ENCODE data around the gene GLYATL1B. TPM values are rescaled to one million over a fixed set of nuclear protein-coding genes. Genes with fewer than 3 reads are reported as not detected.

GLYATL1B gene
- total and polyA plus RNA-seq, 10 of the 15 experiments (the other 5 are each of a cell fraction or from before 2014, with no cell fraction given): 0.10 to 1.7 (median 0.24) TPM; not detected in 4

DNA sequence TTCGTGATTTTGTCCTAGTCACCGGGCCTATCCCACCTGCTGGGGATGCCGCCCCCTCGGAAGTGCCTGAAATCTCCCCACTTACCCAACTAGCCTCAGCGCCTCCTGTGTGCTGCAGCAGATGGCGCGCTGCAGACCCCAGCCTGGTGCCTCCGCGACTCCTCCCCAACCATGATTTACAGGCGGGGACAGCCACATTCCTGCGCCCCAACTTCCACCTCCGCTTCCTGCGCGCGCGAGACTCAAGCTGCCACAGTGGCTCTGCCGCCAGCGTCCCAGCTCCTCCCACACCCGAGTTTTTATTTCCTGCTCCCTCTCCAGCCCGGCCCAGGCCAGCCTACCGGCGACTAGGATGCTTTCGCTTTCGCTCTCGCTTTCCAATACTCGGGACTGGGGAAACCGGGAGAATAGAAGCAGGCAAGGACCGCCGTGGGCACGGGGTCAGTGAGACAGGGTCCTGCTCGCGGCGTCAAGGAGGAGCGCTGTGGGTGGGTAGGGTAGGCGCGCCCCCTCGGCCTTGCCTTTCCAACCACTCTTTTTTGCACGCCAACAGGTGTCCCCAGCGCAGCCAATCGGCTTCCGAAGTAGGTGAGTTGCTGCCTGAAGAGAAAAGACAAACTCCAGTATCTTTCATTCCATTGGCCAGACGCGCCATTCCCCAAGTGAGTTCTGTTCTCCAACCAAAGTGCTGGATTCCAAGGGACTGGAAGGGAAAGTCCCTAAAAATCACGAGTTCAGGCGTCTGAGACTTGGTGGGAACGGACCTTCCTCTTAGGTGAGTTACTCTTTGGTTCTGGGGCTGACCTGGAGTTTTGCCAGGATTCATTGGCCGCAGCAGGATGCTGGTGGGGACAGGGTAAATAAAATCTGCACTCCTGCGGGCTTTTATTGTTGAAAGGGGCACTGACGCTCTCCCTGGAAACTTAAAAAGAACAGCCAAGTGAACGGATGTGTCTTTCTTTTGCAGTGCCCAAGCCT lies 56.7 kb downstream of the GLYATL1B start, which contains the start of gene FAM111A (continued):
- TF ChIP-seq HCFC1 (IDR thresholded peaks at IDR 0.05; ENCODE audit: low read length): no peak

DNA sequence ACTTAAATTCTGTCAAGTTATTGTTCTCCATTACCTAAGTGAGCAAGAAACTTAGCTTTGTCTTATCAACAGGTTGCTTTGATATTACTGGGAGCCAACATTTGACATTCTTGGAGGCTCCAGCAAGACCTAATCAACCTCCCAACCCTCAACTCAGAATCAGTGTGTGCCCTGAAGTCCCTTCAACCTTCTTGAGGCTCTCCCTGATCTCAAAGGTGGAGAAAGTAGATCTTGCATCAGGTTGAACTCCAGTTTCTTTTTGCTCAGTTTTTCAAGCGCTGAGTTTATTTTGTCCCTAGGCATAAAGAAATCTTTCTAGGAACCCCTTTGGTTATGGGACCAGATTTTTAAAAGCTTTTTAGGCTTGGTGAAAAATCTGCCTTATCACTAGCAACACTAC lies 58.0 kb downstream of the GLYATL1B start:
- ChIA-PET CTCF (interaction anchor here (1.0 to 12.0 kb wide), 15 partner anchors 8 to 285 kb away, joined by 3 to 250 read pairs (median 5); partner anchors contain the start of genes DTX4 and MPEG1), SMC1A (ENCODE audit: uncharacterized antibody, unreplicated experiment) (interaction anchor here (0.9 to 4.2 kb wide), 10 partner anchors 8 to 186 kb away, joined by 3 to 36 read pairs (median 6); no protein-coding TSS in a partner anchor), RAD21 (ENCODE audit: unreplicated experiment) (interaction anchor here (0.9 to 5.9 kb wide), 13 partner anchors 9 to 498 kb away, joined by 3 to 80 read pairs (median 3); partner anchors contain the start of genes DTX4 and FAM111B), POLR2A (interaction anchor here (0.7 to 2.4 kb wide), 10 partner anchors 8 to 46 kb away, joined by 3 to 20 read pairs (median 4); partner anchors contain the start of gene FAM111B)
- WGBS (ENCODE audit: insufficient coverage, insufficient replicate concordance, low lambda C conversion rate, missing lambda C conversion rate): 0% methylated on average over 1 of the region's 1 CpG
- peaks cover 0 to 6% of the 10 kb centered on the region in 2 experiments; a peak in 2 of 4 replicates for H3K36me3 ChIP-seq (ENCODE audit: control insufficient read depth in 2 of 2, insufficient read depth in 2 of 2, low read length in 1 of 2)
- BruUV-seq (replicated peaks): no TSS peak
- peaks cover 59% of the 10 kb centered on the region for H3K79me2 ChIP-seq (ENCODE audit: control insufficient read depth, insufficient read depth, low read length)
- no peaks in the 10 kb centered on the region for H3K9me3 ChIP-seq (replicated peaks; ENCODE audit: control insufficient read depth, insufficient read depth, low read length)
- H2AFZ ChIP-seq (ENCODE audit: control insufficient read depth, low read depth, low read length): peak overlapping the region; percentile 49
- peak overlapping the region; percentile 91 for H3K27ac ChIP-seq (ENCODE audit: control insufficient read depth, insufficient read depth)
- no peaks in the 10 kb centered on the region for H4K20me1 ChIP-seq (ENCODE audit: control insufficient read depth, insufficient read depth)
- no peak for TF ChIP-seq ZZZ3 (IDR thresholded peaks at IDR 0.05; ENCODE audit: control insufficient read depth, insufficient read length, low read depth)
- TF ChIP-seq MTA3 (IDR thresholded peaks at IDR 0.05; ENCODE audit: borderline replicate concordance, low read length): no peak
- no peak for TF ChIP-seq CHD2 (IDR thresholded peaks at IDR 0.05; ENCODE audit: borderline replicate concordance, low read depth, low read length)
- TF ChIP-seq HDGF (IDR thresholded peaks at IDR 0.05): no peak
- DNase-seq (ENCODE audit: low read depth, low spot score): no peak
- no peak for FAIRE-seq
- in situ Hi-C loops (cut with MboI): loop anchor here (5.0 kb wide), 2 partner anchors 37 to 92 kb away; partner anchors contain the start of gene FAM111B
- peak overlapping the region; percentile 83 for H3K4me3 ChIP-seq
- ATAC-seq: no peak
- peak overlapping the region; percentile 67 for H3K4me2 ChIP-seq (ENCODE audit: control insufficient read depth, insufficient read depth)
- no peaks in the 10 kb centered on the region for H3K27me3 ChIP-seq (replicated peaks in 1 of 2; ENCODE audit: control insufficient read depth in 2 of 2, insufficient read depth in 2 of 2, low read length in 1 of 2)
- H3K4me1 ChIP-seq (ENCODE audit: control insufficient read depth, insufficient read depth, low read length): peaks cover 24% of the 10 kb centered on the region; the same call in 1 of the 2 replicates
- intact Hi-C loops (cut with micrococcal nuclease; ENCODE audit: unreplicated experiment): loop anchor here (1.0 to 2.0 kb wide), 3 partner anchors 8 to 63 kb away; no protein-coding TSS in a partner anchor
- H3K9ac ChIP-seq (ENCODE audit: control insufficient read depth, insufficient read depth, low read length): peak overlapping the region; percentile 92

Other genes with a start within 250 kb of the GLYATL1B start
- gene GLYATL2, start 241.6 kb upstream of the GLYATL1B start, total RNA-seq (2014; rRNA removed): 0.40 and 0.93 TPM in 2 replicates
- gene GLYATL2, start 241.6 kb upstream of the GLYATL1B start, total RNA-seq (2014; rRNA removed; fragmentation: Illumina TruSeq; extraction: Trizol): 0.67 and 0.97 TPM in 2 replicates
- 0.95 and 1.2 TPM in 2 replicates for gene GLYATL2, start 241.6 kb upstream of the GLYATL1B start, total RNA-seq (2021)
- gene GLYATL2, start 241.6 kb upstream of the GLYATL1B start, polyA plus RNA-seq (2011; rRNA removed): 0.43 and 0.52 TPM in 2 replicates
- gene GLYATL2, start 241.6 kb upstream of the GLYATL1B start, polyA plus RNA-seq (2014; fragmentation: Illumina TruSeq; extraction: Trizol): 0.97 and 1.9 TPM in 2 replicates
- under 1 TPM; 0.38 to 0.47 TPM for gene GLYATL2, start 241.6 kb upstream of the GLYATL1B start, polyA plus RNA-seq (2014; fragmentation: Nextera tagmentation; extraction: Ambion mirVana)
- gene GLYATL2, start 241.6 kb upstream of the GLYATL1B start, polyA plus RNA-seq (2014; rRNA removed): 0.72 and 1.3 TPM in 2 replicates
- under 1 TPM; 0.13 to 0.26 TPM for gene GLYATL2, start 241.6 kb upstream of the GLYATL1B start, polyA plus RNA-seq (2016; fragmentation: Nextera tagmentation; extraction: Ambion mirVana)
- not detected in 2 replicates for gene GLYATL1, start 146.8 kb upstream of the GLYATL1B start, total RNA-seq (2014; rRNA removed)
- not detected in 2 replicates for gene GLYATL1, start 146.8 kb upstream of the GLYATL1B start, total RNA-seq (2014; rRNA removed; fragmentation: Illumina TruSeq; extraction: Trizol)
- not detected in 2 replicates for gene GLYATL1, start 146.8 kb upstream of the GLYATL1B start, total RNA-seq (2021)
- not detected in 2 replicates for gene GLYATL1, start 146.8 kb upstream of the GLYATL1B start, polyA plus RNA-seq (2011; rRNA removed)
- not detected in 2 replicates for gene GLYATL1, start 146.8 kb upstream of the GLYATL1B start, polyA plus RNA-seq (2014; fragmentation: Illumina TruSeq; extraction: Trizol)
- not detected for gene GLYATL1, start 146.8 kb upstream of the GLYATL1B start, polyA plus RNA-seq (2014; fragmentation: Nextera tagmentation; extraction: Ambion mirVana)
- not detected in 2 replicates for gene GLYATL1, start 146.8 kb upstream of the GLYATL1B start, polyA plus RNA-seq (2014; rRNA removed)
- not detected for gene GLYATL1, start 146.8 kb upstream of the GLYATL1B start, polyA plus RNA-seq (2016; fragmentation: Nextera tagmentation; extraction: Ambion mirVana)
- gene FAM111B, start 20.9 kb downstream of the GLYATL1B start, total RNA-seq (2014; rRNA removed): 53.4 and 59.7 TPM in 2 replicates
- gene FAM111B, start 20.9 kb downstream of the GLYATL1B start, total RNA-seq (2014; rRNA removed; fragmentation: Illumina TruSeq; extraction: Trizol): 76.6 and 76.7 TPM in 2 replicates
- 52.0 and 58.9 TPM in 2 replicates for gene FAM111B, start 20.9 kb downstream of the GLYATL1B start, total RNA-seq (2021)
- 35.9 and 59.7 TPM in 2 replicates for gene FAM111B, start 20.9 kb downstream of the GLYATL1B start, polyA plus RNA-seq (2011; rRNA removed)
- 79.5 and 94.6 TPM in 2 replicates for gene FAM111B, start 20.9 kb downstream of the GLYATL1B start, polyA plus RNA-seq (2014; fragmentation: Illumina TruSeq; extraction: Trizol)
- 10 to 100 TPM; 42.0 to 65.3 TPM for gene FAM111B, start 20.9 kb downstream of the GLYATL1B start, polyA plus RNA-seq (2014; fragmentation: Nextera tagmentation; extraction: Ambion mirVana)
- 35.8 and 42.2 TPM in 2 replicates for gene FAM111B, start 20.9 kb downstream of the GLYATL1B start, polyA plus RNA-seq (2014; rRNA removed)
- 10 to 100 TPM; 96.3 to 97.2 TPM for gene FAM111B, start 20.9 kb downstream of the GLYATL1B start, polyA plus RNA-seq (2016; fragmentation: Nextera tagmentation; extraction: Ambion mirVana)
- 69.1 and 95.4 TPM in 2 replicates for gene FAM111A, start 56.5 kb downstream of the GLYATL1B start, total RNA-seq (2014; rRNA removed)
- gene FAM111A, start 56.5 kb downstream of the GLYATL1B start, total RNA-seq (2014; rRNA removed; fragmentation: Illumina TruSeq; extraction: Trizol): 93.8 and 95.0 TPM in 2 replicates
- 58.3 and 66.5 TPM in 2 replicates for gene FAM111A, start 56.5 kb downstream of the GLYATL1B start, total RNA-seq (2021)
- 79.3 and 114 TPM in 2 replicates for gene FAM111A, start 56.5 kb downstream of the GLYATL1B start, polyA plus RNA-seq (2011; rRNA removed)
- gene FAM111A, start 56.5 kb downstream of the GLYATL1B start, polyA plus RNA-seq (2014; fragmentation: Illumina TruSeq; extraction: Trizol): 83.6 and 102 TPM in 2 replicates
- gene FAM111A, start 56.5 kb downstream of the GLYATL1B start, polyA plus RNA-seq (2014; fragmentation: Nextera tagmentation; extraction: Ambion mirVana): 10 to 100 TPM; 26.6 to 41.6 TPM
- 64.7 and 64.9 TPM in 2 replicates for gene FAM111A, start 56.5 kb downstream of the GLYATL1B start, polyA plus RNA-seq (2014; rRNA removed)
- 10 to 100 TPM; 53.0 to 68.6 TPM for gene FAM111A, start 56.5 kb downstream of the GLYATL1B start, polyA plus RNA-seq (2016; fragmentation: Nextera tagmentation; extraction: Ambion mirVana)
- gene DTX4, start 85.8 kb downstream of the GLYATL1B start, total RNA-seq (2014; rRNA removed): 11.9 and 14.2 TPM in 2 replicates
- 8.7 and 10.3 TPM in 2 replicates for gene DTX4, start 85.8 kb downstream of the GLYATL1B start, total RNA-seq (2014; rRNA removed; fragmentation: Illumina TruSeq; extraction: Trizol)
- gene DTX4, start 85.8 kb downstream of the GLYATL1B start, total RNA-seq (2021): 25.8 and 27.9 TPM in 2 replicates
- gene DTX4, start 85.8 kb downstream of the GLYATL1B start, polyA plus RNA-seq (2011; rRNA removed): 10.6 and 17.4 TPM in 2 replicates
- 19.4 TPM in 2 replicates for gene DTX4, start 85.8 kb downstream of the GLYATL1B start, polyA plus RNA-seq (2014; fragmentation: Illumina TruSeq; extraction: Trizol)
- 1 to 10 TPM; 5.9 to 6.9 TPM for gene DTX4, start 85.8 kb downstream of the GLYATL1B start, polyA plus RNA-seq (2014; fragmentation: Nextera tagmentation; extraction: Ambion mirVana)
- 10.6 and 11.2 TPM in 2 replicates for gene DTX4, start 85.8 kb downstream of the GLYATL1B start, polyA plus RNA-seq (2014; rRNA removed)
- gene DTX4, start 85.8 kb downstream of the GLYATL1B start, polyA plus RNA-seq (2016; fragmentation: Nextera tagmentation; extraction: Ambion mirVana): 1 to 10 TPM; 3.8 to 6.3 TPM
- 14.6 and 15.4 TPM in 2 replicates for gene MPEG1, start 126.6 kb downstream of the GLYATL1B start, total RNA-seq (2014; rRNA removed)
- gene MPEG1, start 126.6 kb downstream of the GLYATL1B start, total RNA-seq (2014; rRNA removed; fragmentation: Illumina TruSeq; extraction: Trizol): 13.5 and 14.4 TPM in 2 replicates
- gene MPEG1, start 126.6 kb downstream of the GLYATL1B start, total RNA-seq (2021): 10.7 and 12.3 TPM in 2 replicates
- 0.03 TPM in 1 of 2 replicates, not detected in the other for gene MPEG1, start 126.6 kb downstream of the GLYATL1B start, polyA plus RNA-seq (2011; rRNA removed)
- 14.2 and 15.6 TPM in 2 replicates for gene MPEG1, start 126.6 kb downstream of the GLYATL1B start, polyA plus RNA-seq (2014; fragmentation: Illumina TruSeq; extraction: Trizol)
- gene MPEG1, start 126.6 kb downstream of the GLYATL1B start, polyA plus RNA-seq (2014; fragmentation: Nextera tagmentation; extraction: Ambion mirVana): 1 to 10 TPM; 2.0 to 2.1 TPM
- gene MPEG1, start 126.6 kb downstream of the GLYATL1B start, polyA plus RNA-seq (2014; rRNA removed): 10.4 and 11.7 TPM in 2 replicates
- gene MPEG1, start 126.6 kb downstream of the GLYATL1B start, polyA plus RNA-seq (2016; fragmentation: Nextera tagmentation; extraction: Ambion mirVana): 1 to 10 TPM; 1.3 to 2.5 TPM

All from GM12878 (cell line).